Aorta (tissue), 5 donors: ENCODE measurements around the gene DMAP1. TPM values are rescaled to one million over a fixed set of nuclear protein-coding genes. Genes with fewer than 3 reads are reported as not detected.
"Not testable (repeated sequence)": the region's sequence is repeated elsewhere in the genome, so short reads cannot be mapped to it uniquely, and the experiment has no call there.

ENCODE experiments used
- ATAC-seq: fragments of 200-7000 bp; cut with Tn5 transposase; one replicate; pipeline ENCODE4 v1.9.1; 2022; ENCODE audit warnings: moderate library complexity; ENCODE audit not compliant: low FRiP score
- DNase-seq, 2 donors: peaks; one replicate each; pipeline ENCODE4 v3.0.0-alpha.2; 2020
- H3K27ac ChIP-seq, 2 donors: one replicate each; pipeline ENCODE4 v1.5.1; 2013; ENCODE audit warnings: low read length in 2 of 2, mild to moderate bottlenecking in 2 of 2, moderate library complexity in 2 of 2, control low read depth in 1 of 2, inconsistent platforms in 1 of 2, low read depth in 1 of 2
- H3K27me3 ChIP-seq, 2 donors: one replicate each; pipeline ENCODE4 v1.6.1; 2013; ENCODE audit warnings: control low read depth in 1 of 2, low read length in 1 of 2, mild to moderate bottlenecking in 1 of 2, moderate library complexity in 1 of 2; ENCODE audit not compliant: insufficient read depth in 2 of 2, control insufficient read depth in 1 of 2
- H3K36me3 ChIP-seq, 2 donors: one replicate each; pipeline ENCODE4 v1.6.1; 2013; ENCODE audit warnings: control low read depth in 1 of 2, low read length in 1 of 2, mild to moderate bottlenecking in 1 of 2; ENCODE audit not compliant: insufficient read depth in 2 of 2, control insufficient read depth in 1 of 2
- H3K4me1 ChIP-seq, 2 donors: one replicate each; pipeline ENCODE4 v1.6.1; 2013; ENCODE audit warnings: low read length in 2 of 2, control low read depth in 1 of 2, mild to moderate bottlenecking in 1 of 2, moderate library complexity in 1 of 2; ENCODE audit not compliant: insufficient read depth in 2 of 2, control insufficient read depth in 1 of 2
- H3K4me3 ChIP-seq, 2 donors: one replicate each; pipeline ENCODE4 v1.5.1; 2013; ENCODE audit warnings: low read length in 2 of 2, control low read depth in 1 of 2, mild to moderate bottlenecking in 1 of 2
- H3K9me3 ChIP-seq: one replicate; pipeline ENCODE4 v1.6.1; 2013; ENCODE audit warnings: mild to moderate bottlenecking, low read length; ENCODE audit not compliant: control insufficient read depth
- WGBS, 2 donors: extraction: QIAGEN DNeasy Blood & Tissue Kit; methylation state at CpG; one replicate each; pipeline ENCODE4 v1.1.7; 2013; 5-methylcytosine and 5-hydroxymethylcytosine counted together
- intact Hi-C, 2 donors: fragments of 100-400 bp; cut with DNase I; formaldehyde crosslinking; loops; one replicate each; pipeline versions ENCODE4 v1.14.2 to v1.15.0; 2022
- long read RNA-seq, 2 donors: library from polyadenylated mRNA; unstranded; transcript quantifications; one replicate each; pipeline ENCODE4 v2.0.0, GENCODE V29; 2020 to 2021
- polyA plus RNA-seq, 2 donors: library from polyadenylated mRNA; stranded (reverse); fragments of 200-250 nt; gene quantifications; one replicate each; pipeline ENCODE4 v1.2.3, GENCODE V29; 2013
- total RNA-seq, 2 donors: library from RNA; stranded (reverse); fragmentation: NEBNext Ultra II Directional; extraction: Animal tissue kit (Norgen Biotek cat#: 25700); gene quantifications; one replicate each; pipeline ENCODE4 v1.2.1, GENCODE V29; 2021
- donor health status: healthy with polysubstance abuse.
- donor health status: Bipolar disorder and iron deficiency.
- donor health status: DM: no; HTN: no; CAD: no.
- donor health status: DM: no; HTN: no; CAD: no.
- donor health status: DM: yes; HTN: yes; CAD: no.

Gene DMAP1, protein sequence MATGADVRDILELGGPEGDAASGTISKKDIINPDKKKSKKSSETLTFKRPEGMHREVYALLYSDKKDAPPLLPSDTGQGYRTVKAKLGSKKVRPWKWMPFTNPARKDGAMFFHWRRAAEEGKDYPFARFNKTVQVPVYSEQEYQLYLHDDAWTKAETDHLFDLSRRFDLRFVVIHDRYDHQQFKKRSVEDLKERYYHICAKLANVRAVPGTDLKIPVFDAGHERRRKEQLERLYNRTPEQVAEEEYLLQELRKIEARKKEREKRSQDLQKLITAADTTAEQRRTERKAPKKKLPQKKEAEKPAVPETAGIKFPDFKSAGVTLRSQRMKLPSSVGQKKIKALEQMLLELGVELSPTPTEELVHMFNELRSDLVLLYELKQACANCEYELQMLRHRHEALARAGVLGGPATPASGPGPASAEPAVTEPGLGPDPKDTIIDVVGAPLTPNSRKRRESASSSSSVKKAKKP
- total RNA-seq = 10 to 100 TPM; 30.1 to 36.4 TPM
- 100 to 1,000 TPM in 1 of 2 donors, 10 to 100 TPM in 1; 21.8 to 134 TPM for polyA plus RNA-seq
- long read RNA-seq, donor 1, full-length matches to known transcripts = 101 of 147 reads
- long read RNA-seq, donor 1, partial matches to known transcripts = 8 of 147 reads
- long read RNA-seq, donor 1, other reads (novel, unspliced or antisense) = 38 of 147 reads
- long read RNA-seq, donor 2, full-length matches to known transcripts = 16 of 25 reads
- long read RNA-seq, donor 2, partial matches to known transcripts = 3 of 25 reads
- long read RNA-seq, donor 2, other reads (novel, unspliced or antisense) = 6 of 25 reads

DNA sequence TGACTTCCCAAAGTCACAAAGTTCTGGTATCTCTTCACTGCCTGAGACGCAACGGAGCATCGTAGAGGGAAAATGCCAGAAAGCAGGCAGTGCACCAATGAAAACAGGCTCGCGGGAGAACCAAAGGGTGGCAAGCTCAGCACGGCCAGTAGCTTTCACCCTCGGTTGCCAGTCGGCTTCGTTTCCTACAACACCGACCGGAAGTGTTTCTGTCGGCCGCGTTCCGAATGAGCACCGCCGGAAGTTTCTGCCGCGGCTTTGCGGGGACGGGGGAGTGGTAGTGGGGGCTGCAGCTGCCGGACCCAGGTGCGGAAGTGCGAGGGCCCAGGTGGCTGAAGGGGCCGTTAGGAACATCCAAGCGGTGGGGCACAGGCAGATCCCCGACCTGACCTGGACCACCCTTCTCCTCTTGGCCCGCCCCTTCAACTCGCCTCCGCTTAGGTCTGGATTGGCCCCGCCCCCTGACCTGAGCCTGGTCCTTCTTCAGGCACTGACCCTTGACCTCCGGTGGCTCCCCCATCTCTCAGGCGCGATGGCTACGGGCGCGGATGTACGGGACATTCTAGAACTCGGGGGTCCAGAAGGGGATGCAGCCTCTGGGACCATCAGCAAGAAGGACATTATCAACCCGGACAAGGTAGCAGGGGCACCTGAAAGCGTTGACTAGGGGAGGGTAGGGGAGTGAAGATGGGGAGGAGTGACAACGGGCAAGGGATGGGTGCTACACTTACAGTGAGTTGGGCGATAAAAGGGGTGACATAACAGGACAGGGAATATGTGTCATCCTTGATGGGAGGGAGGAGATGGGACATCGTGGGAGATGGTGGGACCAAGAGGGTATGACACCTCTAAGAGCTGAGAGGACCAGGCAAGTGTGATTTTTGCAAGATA lies at the start of gene DMAP1:
Gene DMAP1, plus strand, starts transcription at position 250 of the 891 bp plus-strand sequence. Its CDS starts 283 bp downstream, at position 533.
- peak; percentile 93 for ATAC-seq
- no peaks in the 10 kb centered on the region for H3K27me3 ChIP-seq
- no peaks in the 10 kb centered on the region for H3K9me3 ChIP-seq
- WGBS, 2 donors = 0 to 1% methylated on average over 42 to 44 of the region's 44 CpGs
- no peak within 1 kb of the TSS for H3K27ac ChIP-seq
- peak; percentile 88 to 94 for DNase-seq
- H3K4me3 ChIP-seq = peak within 1 kb of the TSS; percentile 23 to 94
- peaks cover 0 to 2% of the 10 kb centered on the region in 2 donors for H3K36me3 ChIP-seq
- H3K4me1 ChIP-seq = no peaks in the 10 kb centered on the region
- intact Hi-C loops = loop anchor here in 1 of 2 donors (10.0 kb wide), 1 partner anchor 219 kb away; the partner anchor contains the start of gene CCDC24

DNA sequence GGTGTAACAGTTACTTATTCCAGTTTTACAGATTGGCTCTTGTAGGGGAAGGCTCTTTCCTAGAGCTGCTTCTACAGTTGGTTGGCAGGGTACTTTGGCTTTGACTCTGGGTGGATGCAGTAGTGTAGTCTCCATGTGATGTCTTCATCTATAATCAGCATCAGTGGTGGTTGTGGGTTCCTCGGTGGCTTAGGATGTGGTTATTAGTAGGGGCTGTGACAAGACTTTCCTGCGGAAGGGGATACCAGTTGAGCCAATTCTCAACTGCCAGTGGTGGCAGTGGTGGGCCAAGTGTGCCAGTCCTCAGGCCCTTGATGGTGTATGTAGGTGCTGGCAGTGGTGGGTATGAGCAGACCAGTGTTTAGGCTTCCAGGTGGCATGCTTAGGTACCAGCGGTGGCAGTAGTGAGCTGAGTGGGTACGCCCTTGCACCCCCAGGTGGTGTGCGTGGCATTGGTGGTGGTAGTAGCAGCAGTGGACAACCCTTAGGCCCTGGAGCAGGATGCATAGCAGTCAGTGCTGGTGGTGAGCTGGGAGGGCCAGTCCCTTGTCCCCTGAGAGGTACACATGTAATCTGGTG lies 44.7 kb upstream of the DMAP1 start:
- H3K4me3 ChIP-seq = no peak overlapping the region
- no peaks in the 10 kb centered on the region for H3K9me3 ChIP-seq
- intact Hi-C loops = no loop called here
- WGBS, 2 donors = 93 to 94% methylated on average over 5 of the region's 5 CpGs
- H3K27ac ChIP-seq = no peak overlapping the region
- DNase-seq (no peak), ATAC-seq (no peak)
- no peaks in the 10 kb centered on the region for H3K27me3 ChIP-seq
- H3K4me1 ChIP-seq = no peaks in the 10 kb centered on the region
- no peaks in the 10 kb centered on the region for H3K36me3 ChIP-seq

DNA sequence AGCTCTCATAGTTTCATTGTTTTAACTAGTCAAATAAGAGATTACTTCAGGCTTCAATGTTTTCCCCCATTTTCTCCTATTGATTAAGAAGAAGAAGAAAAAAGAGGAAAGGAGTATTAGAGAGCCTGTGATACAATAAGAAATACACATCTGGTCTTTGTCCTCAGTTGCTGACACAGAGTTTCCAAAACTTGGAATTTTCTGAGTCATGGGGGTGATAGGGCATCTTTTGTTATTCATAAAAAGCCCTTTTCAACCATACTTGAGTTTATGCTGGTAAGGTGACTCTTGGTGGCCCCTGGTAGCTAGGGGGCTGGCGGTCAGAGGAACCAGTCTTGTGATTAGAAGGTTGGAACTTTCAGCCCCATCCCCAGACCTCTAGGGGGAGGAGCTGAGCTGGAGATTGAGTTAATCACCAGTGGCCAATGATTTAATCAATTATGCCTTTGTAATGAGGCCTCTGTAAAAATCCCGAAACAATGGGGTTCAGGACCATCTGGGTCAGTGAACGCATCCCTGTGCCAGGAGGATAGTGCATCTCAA lies 42.9 kb upstream of the DMAP1 start:
- WGBS, 2 donors = 96 to 97% methylated on average over 3 of the region's 3 CpGs
- Histone ChIP-seq H3K4me3 (no peak overlapping the region), H3K4me1 (no peaks in the 10 kb centered on the region), H3K27ac (no peak overlapping the region), H3K27me3 (no peaks in the 10 kb centered on the region), H3K36me3 (no peaks in the 10 kb centered on the region), H3K9me3 (no peaks in the 10 kb centered on the region)
- intact Hi-C loops = no loop called here
- no peak for DNase-seq
- ATAC-seq = no peak

DNA sequence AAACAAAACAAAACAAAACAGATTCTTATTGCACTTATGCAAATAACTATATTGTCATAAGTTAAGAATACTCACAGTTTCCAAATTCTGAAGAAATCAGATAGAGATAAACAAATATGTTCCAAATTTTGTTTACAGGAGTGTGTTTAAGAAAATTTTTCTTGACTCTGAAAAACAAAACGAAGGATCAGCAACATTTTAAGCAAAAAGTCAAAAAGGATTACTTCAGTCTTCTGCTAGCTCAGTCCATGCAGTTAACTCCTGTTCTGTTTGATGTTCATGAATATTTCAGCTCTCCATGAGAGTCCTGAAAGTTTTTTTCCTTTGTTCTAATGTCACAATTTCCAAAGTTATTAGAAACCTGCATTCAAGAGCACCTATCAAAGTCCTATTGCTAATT lies 38.6 kb upstream of the DMAP1 start:
- Histone ChIP-seq H3K4me1 (no peaks in the 10 kb centered on the region), H3K9me3 (no peaks in the 10 kb centered on the region), H3K27ac (no peak overlapping the region), H3K27me3 (no peaks in the 10 kb centered on the region), H3K4me3 (no peak overlapping the region), H3K36me3 (no peaks in the 10 kb centered on the region)
- WGBS, 2 donors = 71 to 77% methylated on average over 1 of the region's 1 CpG
- DNase-seq (no peak), ATAC-seq (no peak)
- intact Hi-C loops = no loop called here

DNA sequence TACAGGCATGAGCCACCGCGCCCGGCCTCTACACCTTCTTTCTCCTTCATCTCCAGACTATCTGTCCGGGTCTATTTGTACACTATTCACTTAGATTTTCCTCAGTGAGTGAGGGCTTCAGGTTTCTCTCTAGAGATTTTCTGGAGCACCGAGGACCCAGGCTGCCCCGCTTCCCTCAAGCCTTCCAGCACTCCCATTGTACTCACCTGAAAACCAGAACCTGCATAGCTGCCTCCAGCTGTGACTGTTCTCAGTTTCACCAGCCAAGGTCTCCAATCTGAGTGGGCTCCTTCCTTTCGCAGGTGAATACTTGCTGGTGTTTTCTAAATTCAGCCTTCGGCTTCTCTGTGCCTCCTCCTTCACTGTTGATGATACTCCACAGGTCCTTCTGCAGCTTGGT lies 12.9 kb upstream of the DMAP1 start:
- DNase-seq (no peak), ATAC-seq (no peak)
- WGBS, 2 donors = 92 to 95% methylated on average over 8 of the region's 8 CpGs
- intact Hi-C loops = no loop called here
- Histone ChIP-seq H3K9me3 (no peaks in the 10 kb centered on the region), H3K27ac (no peak overlapping the region), H3K36me3 (no peaks in the 10 kb centered on the region), H3K4me3 (no peak overlapping the region), H3K4me1 (no peaks in the 10 kb centered on the region), H3K27me3 (no peaks in the 10 kb centered on the region)

DNA sequence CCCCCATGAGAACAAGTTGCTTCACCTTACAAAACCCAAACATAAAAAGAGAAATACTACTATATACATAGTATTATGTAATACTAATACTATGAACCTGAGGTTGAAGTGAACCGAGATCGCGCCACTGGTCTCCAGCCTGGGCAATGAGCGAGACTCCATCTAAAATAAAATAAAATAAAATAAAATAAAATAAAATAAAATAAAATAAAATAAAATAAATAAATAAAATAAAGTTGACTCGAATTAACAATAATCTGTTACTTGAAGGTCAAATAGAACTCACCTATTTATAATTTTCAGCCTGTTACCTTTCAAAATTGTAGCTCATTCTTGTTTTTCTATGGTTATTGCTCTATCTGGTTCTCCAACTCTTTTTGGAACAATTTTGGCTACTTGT lies 6.7 kb upstream of the DMAP1 start:
- H3K36me3 ChIP-seq, H3K4me1 ChIP-seq, intact Hi-C loops, H3K27ac ChIP-seq, H3K9me3 ChIP-seq, DNase-seq, H3K27me3 ChIP-seq, H3K4me3 ChIP-seq, ATAC-seq: not testable (repeated sequence)
- WGBS, 2 donors = 91 to 94% methylated on average over 5 of the region's 5 CpGs

DNA sequence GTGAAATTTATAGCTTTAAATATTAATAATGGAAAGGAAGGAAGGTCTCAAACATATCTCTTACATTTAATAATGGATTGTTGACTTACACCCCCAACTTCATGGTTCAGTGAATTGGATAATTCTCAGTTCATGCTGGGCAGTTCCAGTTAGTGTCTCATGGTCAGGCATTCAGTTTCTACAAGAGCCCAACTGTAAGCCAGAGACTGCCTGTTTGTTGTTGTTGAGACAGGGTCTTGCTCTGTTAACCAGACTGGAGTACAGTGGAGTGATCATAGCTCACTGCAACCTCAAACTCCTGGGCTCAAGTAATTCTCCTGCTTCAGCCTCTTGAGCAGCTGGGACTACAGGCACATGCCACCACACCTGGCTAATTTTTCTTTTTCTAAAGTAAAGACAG lies 5.0 kb upstream of the DMAP1 start:
- Histone ChIP-seq H3K4me1 (no peaks in the 10 kb centered on the region), H3K36me3 (no peaks in the 10 kb centered on the region), H3K4me3 (no peak overlapping the region), H3K9me3 (no peaks in the 10 kb centered on the region), H3K27me3 (no peaks in the 10 kb centered on the region), H3K27ac (no peak overlapping the region)
- intact Hi-C loops = no loop called here
- no peak for DNase-seq
- ATAC-seq = no peak

DNA sequence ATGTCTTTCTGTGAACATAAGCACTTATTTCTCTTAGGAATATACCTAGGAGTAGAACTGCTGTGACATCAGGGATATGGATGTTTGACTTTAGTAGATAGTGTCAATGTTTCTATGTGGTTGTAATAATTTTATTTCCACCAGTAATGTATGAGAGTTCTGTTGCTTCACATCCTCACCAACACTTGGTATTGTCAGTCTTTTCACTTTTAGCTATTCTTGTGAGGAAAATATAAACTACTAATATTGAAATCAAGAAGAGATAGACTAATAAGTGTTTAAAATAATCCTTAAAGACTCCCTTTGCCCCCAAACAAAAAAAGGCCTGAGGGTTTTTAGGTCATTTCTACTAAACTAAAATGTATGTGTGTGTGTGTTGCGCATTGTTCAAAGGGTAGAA lies 2.7 kb upstream of the DMAP1 start:
- H3K4me1 ChIP-seq = no peaks in the 10 kb centered on the region
- DNase-seq (no peak), ATAC-seq (no peak)
- no peak overlapping the region for H3K27ac ChIP-seq
- H3K4me3 ChIP-seq = no peak overlapping the region
- H3K36me3 ChIP-seq = no peaks in the 10 kb centered on the region
- WGBS, 2 donors = 98 to 100% methylated on average over 1 of the region's 1 CpG
- no peaks in the 10 kb centered on the region for H3K27me3 ChIP-seq
- intact Hi-C loops = loop anchor here in 1 of 2 donors (10.0 kb wide), 1 partner anchor 216 kb away; the partner anchor contains the start of gene CCDC24
- H3K9me3 ChIP-seq = no peaks in the 10 kb centered on the region
